GM18873 (cell line): Measurements from ENCODE around the gene PRG3.
"Not testable (repeated sequence)": the region's sequence is repeated elsewhere in the genome, so short reads cannot be mapped to it uniquely, and the experiment has no call there.

Experiments used
- ATAC-seq: cut with Tn5 transposase; IDR thresholded peaks from one replicate; pipeline ENCODE4 v1.9.1; 2021; ENCODE audit warnings: mild to moderate bottlenecking, moderate library complexity, moderate number of reproducible peaks; ENCODE audit not compliant: unreplicated experiment, low FRiP score

Gene PRG3

GRCh38 chr11:57363131-57364080, 17.5 kb downstream of the PRG3 start:
- ATAC-seq: no peak

- no peak for ATAC-seq
Observed at GRCh38 chr11:57361926-57362325, 19.0 kb downstream of the PRG3 start.

- not testable (repeated sequence) for ATAC-seq
Observed at GRCh38 chr11:57361420-57361819, 19.5 kb downstream of the PRG3 start.

- ATAC-seq: no peak
Observed at GRCh38 chr11:57360991-57361390, 20.0 kb downstream of the PRG3 start.

- no peak for ATAC-seq
Observed at GRCh38 chr11:57359896-57360690, 20.9 kb downstream of the PRG3 start.

GRCh38 chr11:57359396-57359795, 21.6 kb downstream of the PRG3 start:
- ATAC-seq: no peak

- ATAC-seq: no peak
Observed at GRCh38 chr11:57358991-57359390, 22.0 kb downstream of the PRG3 start.

GRCh38 chr11:57358543-57358961, 22.4 kb downstream of the PRG3 start:
- ATAC-seq: no peak

- ATAC-seq: no peak
Observed at GRCh38 chr11:57357856-57358255, 23.1 kb downstream of the PRG3 start.

- ATAC-seq: no peak
Observed at GRCh38 chr11:57357310-57357709, 23.6 kb downstream of the PRG3 start.

- ATAC-seq: no peak
Observed at GRCh38 chr11:57356268-57356667, 24.7 kb downstream of the PRG3 start.

GRCh38 chr11:57354699-57355098, 26.3 kb downstream of the PRG3 start:
- no peak for ATAC-seq

GRCh38 chr11:57353852-57354251, 27.1 kb downstream of the PRG3 start:
- ATAC-seq: no peak

- ATAC-seq: no peak
Observed at GRCh38 chr11:57353446-57353845, 27.5 kb downstream of the PRG3 start.

- no peak for ATAC-seq
Observed at GRCh38 chr11:57353036-57353435, 27.9 kb downstream of the PRG3 start.

- no peak for ATAC-seq
Observed at GRCh38 chr11:57349491-57350274, 31.3 kb downstream of the PRG3 start.

- ATAC-seq: no peak
Observed at GRCh38 chr11:57348636-57349313, 32.2 kb downstream of the PRG3 start.

- ATAC-seq: no peak
Observed at GRCh38 chr11:57348052-57348451, 32.9 kb downstream of the PRG3 start.

- no peak for ATAC-seq
Observed at GRCh38 chr11:57347336-57347735, 33.6 kb downstream of the PRG3 start.
